ENCODE measurements around the gene USP17L28.
"Not testable (repeated sequence)": the region's sequence is repeated elsewhere in the genome, so short reads cannot be mapped to it uniquely, and the experiment has no call there.

The USP17L28 gene

GRCh38 chr4:9384126-9384525 is 35.4 kb downstream of the USP17L28 start:
- TF ChIP-seq Cebpa-rat (IDR thresholded peaks at IDR 0.05): no peak
- Histone ChIP-seq H3K27me3 (no peaks in the 10 kb centered on the region), H3K9ac (no peak overlapping the region)

DNA sequence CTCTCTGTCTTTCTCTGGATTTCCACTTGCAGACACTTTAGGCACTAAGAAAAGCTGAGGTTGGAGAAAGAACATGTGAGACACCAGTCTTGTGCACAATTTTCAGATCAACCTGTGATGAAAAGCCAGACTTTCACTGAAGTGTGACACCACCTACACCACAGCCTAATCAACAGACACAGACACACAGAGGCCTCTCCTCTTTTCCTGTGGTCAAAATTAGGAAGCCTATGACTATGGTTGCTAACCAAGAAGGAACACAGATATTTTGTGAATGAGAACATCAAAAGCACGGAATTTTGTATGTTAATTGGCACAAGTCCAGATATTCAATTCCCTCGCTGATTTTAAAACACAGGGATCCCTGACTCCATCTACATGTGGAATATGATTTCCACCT is 40.3 kb downstream of the USP17L28 start:
- H3K9me3 ChIP-seq, H3K27ac ChIP-seq, H3K4me3 ChIP-seq, H3K36me3 ChIP-seq, H4K20me1 ChIP-seq, H3K9ac ChIP-seq, H3K27me3 ChIP-seq: not testable (repeated sequence)
- Histone ChIP-seq H3K4me1 (peaks cover 13% of the 10 kb centered on the region), H3K4me2 (peak overlapping the region; percentile 31)

More at GRCh38 chr4:9384126-9384525, 35.4 kb downstream of the USP17L28 start:
- Histone ChIP-seq H3K9me3 (peaks cover 5% of the 10 kb centered on the region; the same call in 1 of the 2 replicates), H3K4me1 (peaks cover 6% of the 10 kb centered on the region), H3K36me3 (no peaks in the 10 kb centered on the region), H3K4me2 (no peak overlapping the region), H3K4me3 (no peak overlapping the region), H3K27ac (no peak overlapping the region), H4K20me1 (no peaks in the 10 kb centered on the region)
